HEK293 (cell line): ENCODE measurements around the gene EVC2.

Experiments used
- CTCF ChIA-PET: fragments of 350-600 bp; formaldehyde crosslinking; extraction: SDS; loops from one replicate; lab custom pipeline; 2021; ENCODE audit warnings: antibody characterized with exemption; lab: Yijun Ruan, JAX
- POLR2A ChIA-PET: fragments of 300-600 bp; formaldehyde crosslinking; extraction: SDS; loops from one replicate; lab custom pipeline; 2020; ENCODE audit warnings: antibody characterized with exemption, inconsistent platforms; lab: Yijun Ruan, JAX
- H3K27ac ChIP-seq: fragments of 200-500 bp; sonication (Bioruptor generic); 2 replicates; pipeline ENCODE4 v1.5.1; 2014; ENCODE audit warnings: low read depth, low read length, control low read depth, inconsistent platforms; ENCODE audit errors: extremely low read depth
- H3K36me3 ChIP-seq, 2 experiments: fragments of 200-500 bp in 1 of 2; sonication (Bioruptor generic) in 1 of 2; 1 replicate in 1 of 2; 2 replicates in 1 of 2; pipeline ENCODE4 v1.5.1; 2014 to 2017; ENCODE audit warnings: inconsistent platforms in 2 of 2, low read length in 2 of 2; ENCODE audit not compliant: control insufficient read depth in 2 of 2, insufficient read depth in 1 of 2
- H3K4me1 ChIP-seq: fragments of 200-500 bp; sonication (Bioruptor generic); 2 replicates; pipeline ENCODE4 v1.5.1; 2014; ENCODE audit warnings: mild to moderate bottlenecking, low read length, inconsistent platforms; ENCODE audit not compliant: control insufficient read depth, insufficient read depth
- H3K4me3 ChIP-seq: 2 replicates; pipeline ENCODE4 v1.5.1; 2011; ENCODE audit warnings: low read depth, mild to moderate bottlenecking, control low read depth, low read length, moderate library complexity
- H3K9me3 ChIP-seq: fragments of 200-500 bp; sonication (Bioruptor generic); 2 replicates; pipeline ENCODE4 v1.5.1; 2014; ENCODE audit warnings: low read depth, low read length, inconsistent platforms; ENCODE audit not compliant: control insufficient read depth, insufficient read depth
- BCL11A ChIP-seq: fragments of 450-650 bp; formaldehyde crosslinking; IDR thresholded peaks from 2 replicates; pipeline ENCODE4 v1.5.1; 2016; ENCODE audit warnings: low read depth, missing biosample characterization, missing genetic modification characterization
- EGR2 ChIP-seq: fragments of 450-650 bp; formaldehyde crosslinking; IDR thresholded peaks from 2 replicates; pipeline ENCODE4 v1.5.1; 2016; ENCODE audit warnings: low read depth, missing biosample characterization, missing genetic modification characterization
- PRDM1 ChIP-seq: fragments of 450-650 bp; formaldehyde crosslinking; IDR thresholded peaks from 2 replicates; pipeline ENCODE4; 2016; ENCODE audit warnings: missing biosample characterization, missing genetic modification characterization
- REPIN1 ChIP-seq: fragments of 450-650 bp; formaldehyde crosslinking; IDR thresholded peaks from 2 replicates; pipeline ENCODE4 v1.5.1; 2017; ENCODE audit warnings: missing biosample characterization, missing genetic modification characterization, low read depth
- SP2 ChIP-seq: fragments of 450-650 bp; formaldehyde crosslinking; IDR thresholded peaks from 2 replicates; pipeline ENCODE4 v1.5.1; 2016; ENCODE audit warnings: missing biosample characterization, missing genetic modification characterization
- ZBTB1 ChIP-seq: fragments of 450-650 bp; formaldehyde crosslinking; IDR thresholded peaks from 2 replicates; pipeline ENCODE4 v1.5.1; 2016; ENCODE audit warnings: missing biosample characterization, missing genetic modification characterization
- ZNF121 ChIP-seq: fragments of 450-650 bp; formaldehyde crosslinking; IDR thresholded peaks from 2 replicates; pipeline ENCODE4 v1.5.1; 2016; ENCODE audit warnings: missing biosample characterization, missing genetic modification characterization
- ZNF140 ChIP-seq: fragments of 450-650 bp; formaldehyde crosslinking; IDR thresholded peaks from 2 replicates; pipeline ENCODE4 v1.5.1; 2016; ENCODE audit warnings: missing biosample characterization, missing genetic modification characterization
- ZNF146 ChIP-seq: fragments of 450-650 bp; formaldehyde crosslinking; IDR thresholded peaks from 2 replicates; pipeline ENCODE4 v1.5.1; 2016; ENCODE audit warnings: missing biosample characterization, missing genetic modification characterization
- ZNF184 ChIP-seq: fragments of 450-650 bp; IDR thresholded peaks from 2 replicates; pipeline ENCODE4 v1.5.1; 2018; ENCODE audit warnings: missing biosample characterization, mild to moderate bottlenecking, missing genetic modification characterization
- ZNF366 ChIP-seq: fragments of 450-650 bp; formaldehyde crosslinking; conservative IDR thresholded peaks from 2 replicates; pipeline ENCODE4 v1.5.1; 2016; ENCODE audit warnings: missing biosample characterization, missing genetic modification characterization
- ZNF510 ChIP-seq: fragments of 450-650 bp; formaldehyde crosslinking; IDR thresholded peaks from 2 replicates; pipeline ENCODE4 v1.5.1; 2018; ENCODE audit warnings: mild to moderate bottlenecking, missing genetic modification characterization, missing biosample characterization; ENCODE audit not compliant: insufficient replicate concordance
- ZNF521 ChIP-seq: fragments of 450-650 bp; formaldehyde crosslinking; IDR thresholded peaks from 2 replicates; pipeline ENCODE4 v1.5.1; 2017; ENCODE audit warnings: missing biosample characterization, mild to moderate bottlenecking, missing genetic modification characterization
- ZNF555 ChIP-seq: fragments of 450-650 bp; formaldehyde crosslinking; conservative IDR thresholded peaks from 2 replicates; pipeline ENCODE4 v1.5.1; 2017; ENCODE audit warnings: missing biosample characterization, mild to moderate bottlenecking, missing genetic modification characterization, inconsistent platforms
- ZNF596 ChIP-seq: fragments of 450-650 bp; IDR thresholded peaks from 2 replicates; pipeline ENCODE4 v1.5.0; 2018; ENCODE audit warnings: missing biosample characterization, mild to moderate bottlenecking, missing genetic modification characterization, moderate library complexity
- ZNF639 ChIP-seq: fragments of 450-650 bp; formaldehyde crosslinking; IDR thresholded peaks from 2 replicates; pipeline ENCODE4 v1.5.1; 2016; ENCODE audit warnings: missing biosample characterization, missing genetic modification characterization
- ZNF776 ChIP-seq: fragments of 450-650 bp; formaldehyde crosslinking; IDR thresholded peaks from 2 replicates; pipeline ENCODE4 v1.5.0; 2017; ENCODE audit warnings: missing biosample characterization, missing genetic modification characterization, borderline replicate concordance
- ZNF792 ChIP-seq: fragments of 450-650 bp; formaldehyde crosslinking; IDR thresholded peaks from 2 replicates; pipeline ENCODE4 v1.5.1; 2016; ENCODE audit warnings: missing biosample characterization, missing genetic modification characterization
- TF ChIP-seq, protein P1 (sequence below): fragments of 450-650 bp; formaldehyde crosslinking; IDR thresholded peaks from 2 replicates; pipeline ENCODE4 v1.5.1; 2016; ENCODE audit warnings: missing biosample characterization, missing genetic modification characterization

Gene EVC2

GRCh38 chr4:5654791-5655190 is 53.6 kb downstream of the EVC2 start:
- no peak overlapping the region for H3K27ac ChIP-seq
- no peaks in the 10 kb centered on the region for H3K36me3 ChIP-seq
- no peak overlapping the region for H3K4me3 ChIP-seq
- CTCF ChIA-PET, result no interaction called here
- TF ChIP-seq ZNF521, result no peak
- TF ChIP-seq ZNF596 (tag by site-specific recombination), result no peak
- TF ChIP-seq, protein P1, sequence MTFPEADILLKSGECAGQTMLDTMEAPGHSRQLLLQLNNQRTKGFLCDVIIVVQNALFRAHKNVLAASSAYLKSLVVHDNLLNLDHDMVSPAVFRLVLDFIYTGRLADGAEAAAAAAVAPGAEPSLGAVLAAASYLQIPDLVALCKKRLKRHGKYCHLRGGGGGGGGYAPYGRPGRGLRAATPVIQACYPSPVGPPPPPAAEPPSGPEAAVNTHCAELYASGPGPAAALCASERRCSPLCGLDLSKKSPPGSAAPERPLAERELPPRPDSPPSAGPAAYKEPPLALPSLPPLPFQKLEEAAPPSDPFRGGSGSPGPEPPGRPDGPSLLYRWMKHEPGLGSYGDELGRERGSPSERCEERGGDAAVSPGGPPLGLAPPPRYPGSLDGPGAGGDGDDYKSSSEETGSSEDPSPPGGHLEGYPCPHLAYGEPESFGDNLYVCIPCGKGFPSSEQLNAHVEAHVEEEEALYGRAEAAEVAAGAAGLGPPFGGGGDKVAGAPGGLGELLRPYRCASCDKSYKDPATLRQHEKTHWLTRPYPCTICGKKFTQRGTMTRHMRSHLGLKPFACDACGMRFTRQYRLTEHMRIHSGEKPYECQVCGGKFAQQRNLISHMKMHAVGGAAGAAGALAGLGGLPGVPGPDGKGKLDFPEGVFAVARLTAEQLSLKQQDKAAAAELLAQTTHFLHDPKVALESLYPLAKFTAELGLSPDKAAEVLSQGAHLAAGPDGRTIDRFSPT (tag by site-specific recombination), result no peak
- no peak for TF ChIP-seq ZNF639 (tag by site-specific recombination)
- no peak for TF ChIP-seq ZNF792 (tag by site-specific recombination)
- no peak for TF ChIP-seq ZNF555 (tag by site-specific recombination)
- TF ChIP-seq, all 188 proteins: peak for 0
- no peaks in the 10 kb centered on the region for H3K9me3 ChIP-seq
- POLR2A ChIA-PET, result no interaction called here
- H3K4me1 ChIP-seq, result no peaks in the 10 kb centered on the region

GRCh38 chr4:5651089-5651488 is 57.3 kb downstream of the EVC2 start:
- no peak for TF ChIP-seq ZNF140 (tag by site-specific recombination)
- peak; percentile 55 for TF ChIP-seq EGR2 (tag by site-specific recombination)
- TF ChIP-seq ZNF366 (tag by site-specific recombination), result peak; percentile 50; the same call in 1 of the 2 replicates
- no peak for TF ChIP-seq SP2 (tag by site-specific recombination)
- TF ChIP-seq PRDM1 (tag by site-specific recombination), result no peak
- TF ChIP-seq REPIN1 (tag by site-specific recombination), result no peak
- no peak for TF ChIP-seq ZNF184 (tag by site-specific recombination)
- no peak for TF ChIP-seq ZNF146
- no peak for TF ChIP-seq ZNF510 (tag by site-specific recombination)
- no peak for TF ChIP-seq BCL11A
- no peak for TF ChIP-seq ZNF776
- H3K9me3 ChIP-seq, result no peaks in the 10 kb centered on the region
- H3K4me1 ChIP-seq, result no peaks in the 10 kb centered on the region
- ChIA-PET POLR2A (no interaction called here), CTCF (no interaction called here)
- no peak overlapping the region for H3K27ac ChIP-seq
- no peak overlapping the region for H3K4me3 ChIP-seq
- H3K36me3 ChIP-seq, result no peaks in the 10 kb centered on the region

DNA sequence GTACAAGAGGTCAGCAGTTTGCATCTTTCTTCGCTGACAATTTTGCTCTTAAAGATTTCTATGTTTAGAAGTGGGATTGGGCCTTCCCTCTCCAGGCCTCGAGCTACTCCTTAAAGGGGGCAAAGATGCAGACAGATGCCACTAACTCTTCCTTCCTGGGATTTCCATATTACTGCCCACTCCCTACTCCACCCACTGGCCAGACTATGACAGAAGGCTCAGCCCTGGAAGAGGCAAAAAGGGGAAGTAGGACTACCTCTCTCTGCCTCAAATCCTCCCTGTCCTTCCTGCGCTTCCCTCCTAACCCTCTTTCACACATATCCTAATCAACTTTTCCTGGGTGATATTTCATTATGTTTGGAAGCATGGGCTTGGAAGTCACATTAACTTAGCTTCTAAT is 58.3 kb downstream of the EVC2 start:
- ChIA-PET CTCF (interaction anchor here (0.7 kb wide), 1 partner anchor 32 kb away, joined by 3 read pairs; no protein-coding TSS in a partner anchor), POLR2A (no interaction called here)
- no peak for TF ChIP-seq ZNF639 (tag by site-specific recombination)
- TF ChIP-seq ZNF121 (tag by site-specific recombination), result no peak
- no peak for TF ChIP-seq ZBTB1 (tag by site-specific recombination)
- no peaks in the 10 kb centered on the region for H3K36me3 ChIP-seq
- no peak overlapping the region for H3K4me3 ChIP-seq
- H3K9me3 ChIP-seq, result no peaks in the 10 kb centered on the region
- no peaks in the 10 kb centered on the region for H3K4me1 ChIP-seq
- H3K27ac ChIP-seq, result no peak overlapping the region
